GM19452 (cell line): ENCODE results near the gene ARL6.
"Not testable (repeated sequence)": the region's sequence is repeated elsewhere in the genome, so short reads cannot be mapped to it uniquely, and the experiment has no call there.

ENCODE experiments used
- ATAC-seq: cut with Tn5 transposase; IDR thresholded peaks from one replicate; pipeline ENCODE4 v1.9.1; 2021; ENCODE audit not compliant: unreplicated experiment

Gene ARL6

DNA sequence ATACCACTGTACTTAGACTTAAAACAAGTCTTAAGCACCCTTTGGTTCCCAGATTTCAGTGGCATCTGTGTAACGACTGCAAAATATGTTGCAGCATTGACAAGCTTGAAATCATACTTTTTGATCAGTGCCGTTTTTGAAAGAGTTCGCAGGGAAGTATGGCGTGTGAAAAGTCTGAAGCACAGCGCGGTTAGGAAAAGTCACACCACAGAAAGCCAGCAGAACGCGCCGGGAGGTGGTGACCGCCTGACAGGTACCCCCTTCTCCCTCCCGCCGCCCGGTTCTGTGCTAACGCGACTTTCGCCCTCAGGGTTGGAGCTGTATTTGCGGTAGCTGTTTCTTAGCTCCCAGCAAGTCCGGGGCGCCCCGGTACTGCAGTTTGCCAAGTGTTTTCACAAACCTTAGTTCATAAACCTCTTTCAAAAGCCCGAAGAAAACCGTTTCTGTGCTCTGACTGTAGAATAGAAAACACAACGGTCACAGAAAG is 56.8 kb downstream of the ARL6 start:
- ATAC-seq, result peak; percentile 53

- ATAC-seq, result peak; percentile 98
Measured at GRCh38 chr3:97821774-97822358, 57.3 kb downstream of the ARL6 start, which contains the start of gene CRYBG3. Gene CRYBG3, plus strand, starts transcription at chr3:97822011. Its CDS starts 196 bp downstream, at chr3:97822207.

- peak; percentile 22 for ATAC-seq
Measured at GRCh38 chr3:97822359-97822775, 57.8 kb downstream of the ARL6 start.

- ATAC-seq, result no peak
Measured at GRCh38 chr3:97823046-97824004, 58.8 kb downstream of the ARL6 start.

- ATAC-seq, result no peak
Measured at GRCh38 chr3:97825101-97825500, 60.5 kb downstream of the ARL6 start.

GRCh38 chr3:97827741-97828471 is 63.3 kb downstream of the ARL6 start:
- ATAC-seq, result no peak

GRCh38 chr3:97829198-97829597 is 64.6 kb downstream of the ARL6 start:
- no peak for ATAC-seq

DNA sequence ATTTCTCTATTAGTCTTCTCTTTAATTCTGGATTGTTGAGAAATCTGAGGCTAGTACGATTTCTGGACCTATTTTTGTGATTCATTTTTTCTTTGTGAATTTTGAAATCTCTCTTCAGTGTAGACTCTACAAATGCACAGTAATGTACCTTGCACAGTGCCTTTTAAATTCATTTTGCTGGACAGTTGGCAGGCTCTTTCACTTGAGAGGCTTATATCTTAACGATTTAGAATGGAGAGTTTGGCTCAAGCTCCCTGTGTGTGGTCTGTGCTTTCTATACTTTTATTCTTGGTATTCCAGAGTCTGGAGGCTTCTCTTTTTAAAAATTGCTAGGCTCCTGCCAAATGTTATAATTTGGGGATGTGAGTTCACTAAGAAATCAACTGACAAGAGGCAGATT is 66.1 kb downstream of the ARL6 start:
- ATAC-seq, result no peak

- no peak for ATAC-seq
Measured at GRCh38 chr3:97831140-97831539, 66.6 kb downstream of the ARL6 start.

DNA sequence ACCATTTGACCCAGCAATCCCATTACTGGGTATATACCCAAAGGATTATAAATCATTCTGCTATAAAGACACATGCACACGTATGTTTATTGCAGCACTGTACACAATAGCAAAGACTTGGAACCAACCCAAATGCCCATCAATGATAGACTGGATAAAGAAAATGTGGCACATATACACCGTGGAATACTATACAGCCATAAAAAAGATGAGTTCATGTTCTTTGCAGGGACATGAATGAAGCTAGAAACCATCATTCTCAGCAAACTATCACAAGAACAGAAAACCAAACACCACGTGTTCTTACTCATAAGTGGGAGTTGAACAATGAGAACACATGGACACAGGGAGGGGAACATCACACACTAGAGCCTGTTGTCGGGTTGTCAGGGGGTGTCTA is 68.6 kb downstream of the ARL6 start:
- ATAC-seq, result not testable (repeated sequence)

- no peak for ATAC-seq
Measured at GRCh38 chr3:97835761-97836160, 71.2 kb downstream of the ARL6 start.

- no peak for ATAC-seq
Measured at GRCh38 chr3:97838393-97838792, 73.8 kb downstream of the ARL6 start.

- no peak for ATAC-seq
Measured at GRCh38 chr3:97839944-97840343, 75.4 kb downstream of the ARL6 start.

DNA sequence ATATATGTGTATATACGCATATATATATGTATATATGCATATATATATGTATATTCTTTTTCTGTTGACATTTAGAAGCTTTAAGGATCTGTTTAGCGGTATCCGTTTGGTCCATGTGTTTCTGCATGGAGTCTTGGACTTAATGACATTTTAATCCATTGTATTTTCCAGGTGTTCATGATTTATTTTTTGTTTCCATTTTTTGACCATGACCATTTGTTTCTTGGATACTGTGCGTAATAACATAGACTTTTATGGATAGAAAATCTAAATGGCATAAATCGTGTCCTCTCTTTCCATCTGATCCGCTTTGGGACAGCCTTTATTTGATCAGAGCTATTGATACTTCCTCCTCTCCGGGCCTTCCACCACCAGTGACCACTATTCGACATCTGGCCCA is 76.7 kb downstream of the ARL6 start:
- no peak for ATAC-seq

DNA sequence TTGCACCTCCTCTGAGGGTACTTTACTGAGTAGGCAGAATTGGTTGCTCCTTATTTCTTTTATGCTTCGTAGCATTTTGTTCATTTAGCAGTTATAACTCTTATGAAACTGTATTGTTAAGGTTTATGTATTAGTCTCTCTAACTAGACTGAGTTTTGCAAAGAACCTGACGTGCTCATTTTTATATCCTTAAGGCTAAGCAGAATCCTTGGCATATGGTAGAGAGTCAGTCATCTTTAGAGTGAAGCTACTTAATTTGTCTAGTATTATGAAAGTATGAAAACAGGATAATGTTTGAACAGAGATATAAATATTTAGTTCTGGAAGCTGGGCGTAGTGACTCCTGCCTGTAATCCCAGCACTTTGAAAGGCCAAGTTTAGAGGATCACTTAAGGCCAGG is 77.4 kb downstream of the ARL6 start:
- ATAC-seq, result no peak

- no peak for ATAC-seq
Measured at GRCh38 chr3:97848779-97849178, 84.2 kb downstream of the ARL6 start.
